ENCODE measurements around the gene EEA1. TPM values are rescaled to one million over a fixed set of nuclear protein-coding genes. Genes with fewer than 3 reads are reported as not detected.
A peak's percentile ranks its signal among the peaks of the same experiment; 100 is the strongest.

Gene EEA1
- total RNA-seq, 1 experiment from 2014 or later, result 27.4 TPM

GRCh38 chr12:92827836-92828431, 101.2 kb downstream of the EEA1 start:
- no peak overlapping the region for H3K4me3 Mint-ChIP-seq (ENCODE audit: low read depth, unreplicated experiment)
- H3K27me3 Mint-ChIP-seq (ENCODE audit: unreplicated experiment), result no peaks in the 10 kb centered on the region
- intact Hi-C loops (cut with micrococcal nuclease; ENCODE audit: unreplicated experiment), result loop anchor here (5.0 kb wide), 2 partner anchors 554 to 569 kb away; no protein-coding TSS in a partner anchor
- CTCF ChIA-PET, result interaction anchor here (0.7 to 1.0 kb wide), 6 partner anchors 14 to 1274 kb away, joined by 3 to 4 read pairs (median 3); partner anchors contain the start of gene EEA1
- no peaks in the 10 kb centered on the region for H3K4me1 Mint-ChIP-seq (ENCODE audit: low read depth, unreplicated experiment)
- no peak overlapping the region for H3K27ac Mint-ChIP-seq (ENCODE audit: unreplicated experiment)
- H3K9me3 Mint-ChIP-seq (ENCODE audit: low read depth, unreplicated experiment), result no peaks in the 10 kb centered on the region
- BruUV-seq (replicated peaks), result no TSS peak
- DNase-seq, result peak; percentile 41
- no peaks in the 10 kb centered on the region for H3K36me3 Mint-ChIP-seq (ENCODE audit: insufficient read depth, unreplicated experiment)
- peak; percentile 71 for TF ChIP-seq CTCF (IDR thresholded peaks at IDR 0.05; ENCODE audit: unreplicated experiment)

- H3K27ac Mint-ChIP-seq (ENCODE audit: unreplicated experiment), result no peak overlapping the region
- CTCF ChIA-PET, result no interaction called here
- no peaks in the 10 kb centered on the region for H3K27me3 Mint-ChIP-seq (ENCODE audit: unreplicated experiment)
- TF ChIP-seq CTCF (IDR thresholded peaks at IDR 0.05; ENCODE audit: unreplicated experiment), result no peak
- H3K9me3 Mint-ChIP-seq (ENCODE audit: low read depth, unreplicated experiment), result no peaks in the 10 kb centered on the region
- no peak overlapping the region for H3K4me3 Mint-ChIP-seq (ENCODE audit: low read depth, unreplicated experiment)
- DNase-seq, result no peak
- intact Hi-C loops (cut with micrococcal nuclease; ENCODE audit: unreplicated experiment), result no loop called here
- H3K4me1 Mint-ChIP-seq (ENCODE audit: low read depth, unreplicated experiment), result no peaks in the 10 kb centered on the region
- H3K36me3 Mint-ChIP-seq (ENCODE audit: insufficient read depth, unreplicated experiment), result no peaks in the 10 kb centered on the region
- no TSS peak for BruUV-seq (replicated peaks)
These were observed 108.0 kb downstream of the EEA1 start for GRCh38 chr12:92821142-92821541.

GRCh38 chr12:92814584-92814983, 114.5 kb downstream of the EEA1 start:
- H3K4me1 Mint-ChIP-seq (ENCODE audit: low read depth, unreplicated experiment), result no peaks in the 10 kb centered on the region
- BruUV-seq (replicated peaks), result no TSS peak
- intact Hi-C loops (cut with micrococcal nuclease; ENCODE audit: unreplicated experiment), result no loop called here
- CTCF ChIA-PET, result interaction anchor here (1.7 kb wide), 1 partner anchor 9 kb away, joined by 4 read pairs; no protein-coding TSS in a partner anchor
- TF ChIP-seq CTCF (IDR thresholded peaks at IDR 0.05; ENCODE audit: unreplicated experiment), result no peak
- H3K27me3 Mint-ChIP-seq (ENCODE audit: unreplicated experiment), result no peaks in the 10 kb centered on the region
- no peak overlapping the region for H3K4me3 Mint-ChIP-seq (ENCODE audit: low read depth, unreplicated experiment)
- DNase-seq, result no peak
- no peak overlapping the region for H3K27ac Mint-ChIP-seq (ENCODE audit: unreplicated experiment)
- H3K36me3 Mint-ChIP-seq (ENCODE audit: insufficient read depth, unreplicated experiment), result no peaks in the 10 kb centered on the region
- H3K9me3 Mint-ChIP-seq (ENCODE audit: low read depth, unreplicated experiment), result no peaks in the 10 kb centered on the region

- Mint-ChIP-seq H3K36me3 (ENCODE audit: insufficient read depth, unreplicated experiment) (no peaks in the 10 kb centered on the region), H3K9me3 (ENCODE audit: low read depth, unreplicated experiment) (peaks cover 3% of the 10 kb centered on the region), H3K4me3 (ENCODE audit: low read depth, unreplicated experiment) (no peak overlapping the region), H3K4me1 (ENCODE audit: low read depth, unreplicated experiment) (no peaks in the 10 kb centered on the region), H3K27ac (ENCODE audit: unreplicated experiment) (no peak overlapping the region), H3K27me3 (ENCODE audit: unreplicated experiment) (no peaks in the 10 kb centered on the region)
- no peak for TF ChIP-seq CTCF (IDR thresholded peaks at IDR 0.05; ENCODE audit: unreplicated experiment)
- no TSS peak for BruUV-seq (replicated peaks)
- CTCF ChIA-PET, result no interaction called here
- intact Hi-C loops (cut with micrococcal nuclease; ENCODE audit: unreplicated experiment), result no loop called here
- DNase-seq, result no peak
These were observed 118.7 kb downstream of the EEA1 start for GRCh38 chr12:92810370-92810769.

All from Calu3 (cell line).